Stimulated activated memory B cell treated with anti-CD40 and anti-IgM and Interleukin-4, amounts not matched to agents 10 μg/mL and 1 μg/mL and 100 μg/mL, for 72 hours (primary cell): ENCODE measurements around the gene TMEM117.

Source experiments
- ATAC-seq: fragments of 150-1000 bp; cut with Tn5 transposase; 2 replicates; pipeline ENCODE4 v1.10.0; 2021
- H3K27ac Mint-ChIP-seq: one replicate; pipeline ENCODE4 v1.8.0; 2022; ENCODE audit warnings: mild to moderate bottlenecking, mixed read lengths
- H3K27me3 Mint-ChIP-seq: one replicate; pipeline ENCODE4 v1.8.0; 2022; ENCODE audit warnings: mixed read lengths
- H3K36me3 Mint-ChIP-seq: one replicate; pipeline ENCODE4 v1.8.0; 2022; ENCODE audit warnings: mixed read lengths
- H3K4me1 Mint-ChIP-seq: one replicate; pipeline ENCODE4 v1.8.0; 2022; ENCODE audit warnings: mixed read lengths
- H3K4me3 Mint-ChIP-seq: one replicate; pipeline ENCODE4 v1.8.0; 2022; ENCODE audit warnings: mild to moderate bottlenecking, moderate library complexity, mixed read lengths
- H3K9me3 Mint-ChIP-seq: one replicate; pipeline ENCODE4 v1.8.0; 2022; ENCODE audit warnings: mixed read lengths

The TMEM117 gene

DNA sequence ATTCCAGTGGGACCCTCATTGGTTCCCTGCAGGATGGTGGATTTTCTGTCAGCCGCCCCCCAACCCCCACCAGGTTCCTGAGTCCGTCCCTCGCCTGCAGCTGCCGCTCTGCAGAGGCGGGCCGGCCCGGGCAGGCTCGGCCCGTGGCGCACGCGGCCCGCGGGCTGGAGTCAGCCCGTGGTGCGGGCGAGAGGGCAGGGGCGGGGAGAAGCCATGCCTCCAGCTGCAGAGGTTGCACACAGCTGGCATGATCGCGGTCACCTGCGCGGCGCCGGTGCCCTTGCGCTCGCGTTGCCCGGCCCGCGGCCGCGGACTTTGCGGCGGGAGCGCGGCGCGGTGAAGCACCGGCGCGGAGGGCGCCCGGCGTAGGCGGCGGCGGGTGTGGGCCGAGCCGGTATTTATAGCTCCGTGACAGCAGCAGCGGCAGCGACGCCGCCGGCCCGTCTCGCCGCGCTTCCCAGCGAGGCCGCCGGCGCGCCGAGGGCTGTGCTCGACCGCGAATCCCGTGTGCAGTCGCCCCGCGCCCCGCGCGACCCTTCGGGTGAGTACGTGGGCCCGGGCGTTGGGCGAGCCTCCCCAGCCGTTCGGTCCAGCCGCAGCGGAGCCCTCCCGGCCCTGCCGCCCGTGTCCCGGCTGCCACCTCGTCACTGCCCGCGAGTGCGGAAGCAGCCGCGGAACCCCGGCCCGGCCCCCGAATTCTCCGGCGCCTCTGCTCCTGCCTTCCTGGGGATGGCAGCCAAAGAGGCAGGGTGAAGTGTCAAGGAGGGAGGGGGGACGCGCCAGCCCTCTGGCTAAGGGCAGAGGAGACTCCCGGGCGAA is at the start of gene TMEM117:
TSS of gene TMEM117 (plus strand) at position 426 of the 819 bp plus-strand sequence.
- no peaks in the 10 kb centered on the region for H3K27me3 Mint-ChIP-seq
- no peaks in the 10 kb centered on the region for H3K36me3 Mint-ChIP-seq
- peaks cover 17% of the 10 kb centered on the region for H3K4me1 Mint-ChIP-seq
- no peaks in the 10 kb centered on the region for H3K9me3 Mint-ChIP-seq
- peak within 1 kb of the TSS; percentile 90 for H3K27ac Mint-ChIP-seq
- peak; percentile 87 for ATAC-seq
- H3K4me3 Mint-ChIP-seq, result peak within 1 kb of the TSS; percentile 86

DNA sequence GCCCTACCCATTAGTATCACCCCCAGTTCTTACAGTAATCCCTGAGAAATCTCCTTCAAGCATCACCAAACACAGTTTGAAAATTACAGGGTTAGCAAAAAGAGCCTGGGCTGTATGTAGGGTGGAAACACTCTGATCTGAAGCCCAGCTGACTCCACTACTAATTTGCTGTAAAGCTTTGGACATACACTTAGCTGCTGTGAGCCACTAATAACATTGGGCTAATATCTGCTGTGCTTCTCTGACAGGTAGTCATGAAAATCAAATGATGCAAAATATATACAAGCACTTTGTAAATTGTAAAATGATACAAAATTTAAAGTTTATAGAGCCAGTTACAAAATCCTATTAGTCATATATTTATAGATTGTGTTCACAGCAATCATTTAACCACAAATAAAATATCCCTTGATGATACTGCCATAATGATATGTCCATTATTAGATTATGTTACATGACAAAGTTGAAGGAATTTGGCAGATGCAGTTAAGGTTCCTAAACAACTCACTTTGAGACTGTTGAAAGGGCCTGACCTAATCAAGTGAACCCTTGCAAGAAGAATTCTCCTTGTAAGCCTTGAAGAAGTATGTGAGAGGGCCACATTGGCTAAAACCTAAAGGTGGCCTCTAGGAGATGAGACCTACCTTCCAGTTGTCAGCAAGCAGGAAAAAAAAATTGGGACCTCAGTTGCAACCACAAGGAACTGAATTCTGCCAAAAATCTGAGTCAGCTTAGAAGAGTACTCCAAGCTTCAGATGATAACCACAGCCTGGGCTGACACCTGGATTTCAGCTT is 48.8 kb upstream of the TMEM117 start:
- H3K9me3 Mint-ChIP-seq, result no peaks in the 10 kb centered on the region
- no peak overlapping the region for H3K27ac Mint-ChIP-seq
- ATAC-seq, result no peak
- H3K36me3 Mint-ChIP-seq, result peaks cover 37% of the 10 kb centered on the region
- H3K27me3 Mint-ChIP-seq, result no peaks in the 10 kb centered on the region
- no peak overlapping the region for H3K4me3 Mint-ChIP-seq
- no peaks in the 10 kb centered on the region for H3K4me1 Mint-ChIP-seq

DNA sequence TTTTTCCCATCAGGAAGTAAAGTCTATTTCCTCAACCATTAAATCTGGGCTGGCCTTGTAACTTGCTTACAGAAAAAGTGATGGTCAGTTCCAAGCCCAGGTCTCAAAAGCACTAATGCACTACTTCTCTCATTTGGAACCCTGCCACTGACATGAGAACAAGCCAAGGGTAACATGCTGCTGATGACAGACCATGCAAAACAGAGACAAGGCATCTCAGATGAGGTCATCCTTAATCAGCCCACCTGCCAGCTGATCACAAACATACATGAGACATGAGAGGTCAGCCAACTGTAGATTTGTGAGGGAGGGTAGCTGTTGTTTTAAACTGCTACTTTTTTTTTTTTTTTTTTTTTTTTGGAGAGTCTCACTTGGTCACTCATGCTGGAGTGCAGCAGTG is 45.9 kb upstream of the TMEM117 start:
- H3K27ac Mint-ChIP-seq, result no peak overlapping the region
- H3K4me1 Mint-ChIP-seq, result no peaks in the 10 kb centered on the region
- H3K4me3 Mint-ChIP-seq, result no peak overlapping the region
- peaks cover 32% of the 10 kb centered on the region for H3K36me3 Mint-ChIP-seq
- no peaks in the 10 kb centered on the region for H3K9me3 Mint-ChIP-seq
- no peak for ATAC-seq
- no peaks in the 10 kb centered on the region for H3K27me3 Mint-ChIP-seq

DNA sequence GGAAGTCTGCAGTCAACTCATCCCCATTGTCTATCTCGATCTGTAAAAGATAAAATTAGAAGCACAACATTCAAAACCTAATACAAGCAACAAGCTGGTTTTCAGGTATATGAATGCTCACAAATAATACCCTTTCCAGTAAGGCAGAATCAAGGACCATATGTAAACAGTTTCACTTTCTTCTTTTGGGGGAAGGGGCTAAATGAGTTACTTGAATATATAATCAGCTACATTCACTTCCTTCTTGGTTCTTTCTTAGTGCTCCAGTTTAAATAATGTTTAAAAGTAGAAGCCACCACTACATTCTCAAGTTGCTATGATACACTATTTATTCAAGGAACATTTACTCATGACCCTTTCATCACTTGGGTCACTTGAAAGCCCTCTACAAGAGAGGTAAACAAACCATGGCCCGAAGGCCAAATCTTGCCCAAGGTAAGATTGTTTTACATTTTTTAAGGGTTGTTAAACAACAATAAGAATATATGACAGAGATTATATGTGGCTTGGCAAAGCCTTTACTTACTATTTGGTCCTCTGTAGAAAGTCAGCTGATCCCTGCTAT is 40.1 kb upstream of the TMEM117 start:
- Mint-ChIP-seq H3K4me3 (no peak overlapping the region), H3K27ac (no peak overlapping the region), H3K4me1 (no peaks in the 10 kb centered on the region), H3K9me3 (no peaks in the 10 kb centered on the region), H3K36me3 (peaks cover 38% of the 10 kb centered on the region), H3K27me3 (no peaks in the 10 kb centered on the region)
- ATAC-seq, result no peak

DNA sequence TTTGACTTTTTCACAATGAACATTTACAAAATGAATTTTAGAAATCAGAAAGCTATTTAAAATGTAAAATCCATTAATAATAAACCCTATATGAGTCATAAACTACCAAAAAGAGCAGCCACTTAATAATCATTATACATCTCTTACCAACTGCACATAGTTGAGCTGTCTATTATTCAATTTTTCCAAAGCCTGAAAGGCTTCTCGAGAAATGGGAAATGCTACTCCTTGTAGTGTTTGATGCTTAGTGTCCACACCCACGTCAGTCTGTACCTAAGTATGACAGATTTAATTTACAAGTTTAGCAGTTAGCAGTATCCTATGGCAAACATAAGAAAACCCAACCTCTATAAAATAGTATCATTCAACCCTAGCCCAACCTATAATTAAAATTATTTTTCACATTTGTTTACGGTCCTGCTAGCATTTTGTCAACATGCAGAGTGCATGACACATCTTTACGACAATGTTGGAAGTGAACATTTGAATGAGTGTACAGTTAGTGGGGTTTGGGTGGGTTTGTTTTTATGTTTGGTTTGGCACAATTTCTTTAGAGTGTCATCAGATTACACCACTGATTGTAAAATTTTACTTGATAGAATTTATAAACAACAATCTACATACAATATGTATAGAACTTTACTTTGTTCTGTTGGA is 38.2 kb upstream of the TMEM117 start:
- peaks cover 35% of the 10 kb centered on the region for H3K36me3 Mint-ChIP-seq
- no peaks in the 10 kb centered on the region for H3K4me1 Mint-ChIP-seq
- no peaks in the 10 kb centered on the region for H3K9me3 Mint-ChIP-seq
- H3K27ac Mint-ChIP-seq, result no peak overlapping the region
- no peaks in the 10 kb centered on the region for H3K27me3 Mint-ChIP-seq
- no peak for ATAC-seq
- H3K4me3 Mint-ChIP-seq, result no peak overlapping the region

DNA sequence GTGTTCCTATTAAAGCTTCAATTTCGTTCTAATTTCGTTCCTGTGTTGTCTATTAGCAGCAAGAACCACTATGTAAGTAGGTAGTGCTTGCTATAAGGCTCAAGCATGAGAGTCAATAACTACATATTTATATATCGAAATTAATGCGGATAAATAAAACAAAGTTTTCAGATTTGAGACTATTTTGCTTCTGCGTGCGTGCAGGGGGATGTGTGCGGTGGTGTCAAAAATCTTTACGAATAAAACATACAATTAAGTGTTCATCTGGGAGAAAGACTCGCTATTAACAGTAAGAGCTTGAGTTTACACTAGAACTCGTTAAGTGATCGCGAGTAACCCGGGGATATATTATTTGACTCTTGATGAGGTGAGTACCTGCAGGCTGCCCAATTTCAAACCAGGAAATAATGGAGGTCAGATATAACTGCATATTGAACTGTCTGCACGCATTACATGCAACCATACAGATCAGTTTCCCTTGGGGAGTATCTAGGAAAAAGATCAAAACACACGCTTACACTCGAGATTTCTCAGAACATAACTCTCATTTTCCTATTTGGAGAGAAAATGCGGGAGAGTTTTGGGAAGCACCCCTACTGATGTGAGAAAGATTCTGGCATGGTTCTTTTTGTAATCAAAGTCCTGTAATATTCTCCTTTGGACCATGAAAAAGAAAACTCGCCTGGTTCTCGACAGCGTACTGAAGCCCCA is 30.6 kb upstream of the TMEM117 start:
- Mint-ChIP-seq H3K4me3 (peak overlapping the region; percentile 96), H3K27ac (peak overlapping the region; percentile 97), H3K4me1 (peaks cover 20% of the 10 kb centered on the region), H3K9me3 (no peaks in the 10 kb centered on the region), H3K27me3 (no peaks in the 10 kb centered on the region), H3K36me3 (peaks cover 14% of the 10 kb centered on the region)
- no peak for ATAC-seq

DNA sequence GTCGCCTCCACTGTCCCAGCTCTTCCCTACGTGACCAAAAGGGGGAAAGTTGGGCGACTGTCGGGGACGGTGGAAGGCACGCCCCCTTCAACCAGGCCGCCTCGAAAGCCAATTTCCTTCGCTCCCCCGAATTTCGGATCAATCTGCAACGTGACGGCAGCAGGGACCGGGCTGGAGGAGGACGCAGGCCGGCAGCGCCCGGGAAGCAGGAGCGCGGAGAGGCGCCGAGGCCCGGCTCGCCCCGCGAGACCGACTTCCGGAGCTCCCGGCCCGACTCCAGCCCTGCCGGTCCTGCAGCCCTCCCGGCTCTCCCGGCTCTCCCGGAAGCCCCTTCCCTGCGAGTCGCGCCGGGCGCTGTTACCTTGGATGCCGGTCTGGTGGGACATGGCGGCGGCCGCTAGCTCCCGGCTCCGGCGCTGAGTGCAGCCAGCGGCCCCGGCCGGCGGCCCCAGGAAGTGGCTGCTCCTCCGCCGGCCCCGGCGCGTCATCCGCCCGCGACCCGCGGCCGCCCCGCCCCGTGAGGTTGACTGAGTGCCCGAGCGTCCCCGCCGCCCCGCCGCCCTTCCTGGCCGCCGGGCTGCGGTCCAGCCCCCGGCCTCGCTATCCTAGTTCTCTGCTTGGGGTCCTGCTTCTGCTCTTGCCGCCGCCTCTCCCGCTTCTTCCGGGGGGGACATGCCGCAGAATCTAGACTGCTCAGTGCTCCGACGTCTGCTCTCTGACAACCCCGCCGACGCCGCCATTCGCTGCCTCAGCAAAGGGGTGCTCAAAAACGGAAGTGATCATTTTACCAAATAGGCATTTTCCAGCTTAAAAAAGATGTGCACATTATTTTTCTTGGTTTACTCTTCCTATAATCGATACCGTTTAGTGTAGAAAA is 29.8 kb upstream of the TMEM117 start, which contains the start of gene TWF1:
TSS of gene TWF1 (minus strand) at position 458 of the 877 bp plus-strand sequence. CDS start at position 386, 72 bp downstream.
- no peaks in the 10 kb centered on the region for H3K9me3 Mint-ChIP-seq
- H3K4me3 Mint-ChIP-seq, result peak within 1 kb of the TSS; percentile 96
- H3K4me1 Mint-ChIP-seq, result peaks cover 20% of the 10 kb centered on the region
- no peaks in the 10 kb centered on the region for H3K27me3 Mint-ChIP-seq
- peak; percentile 99 for ATAC-seq
- H3K36me3 Mint-ChIP-seq, result peaks cover 6% of the 10 kb centered on the region
- peak within 1 kb of the TSS; percentile 97 for H3K27ac Mint-ChIP-seq

DNA sequence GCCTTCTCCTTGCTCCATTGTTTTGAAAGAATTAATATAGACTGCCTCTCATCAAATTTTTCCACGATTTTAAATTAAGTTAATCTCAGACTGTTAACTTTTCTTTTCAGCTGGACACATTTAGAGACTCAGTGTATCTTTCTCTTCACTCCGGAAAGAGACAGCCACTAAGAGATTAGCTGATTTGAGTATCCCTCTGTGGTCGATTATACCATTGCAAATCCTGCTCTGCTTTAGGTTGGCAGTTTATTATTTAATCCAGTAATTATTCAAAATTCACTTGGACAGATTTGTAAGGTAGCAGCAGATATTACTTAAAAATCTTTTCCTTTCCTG is 29.2 kb upstream of the TMEM117 start:
- Mint-ChIP-seq H3K36me3 (peaks cover 5% of the 10 kb centered on the region), H3K4me3 (peak overlapping the region; percentile 96)

DNA sequence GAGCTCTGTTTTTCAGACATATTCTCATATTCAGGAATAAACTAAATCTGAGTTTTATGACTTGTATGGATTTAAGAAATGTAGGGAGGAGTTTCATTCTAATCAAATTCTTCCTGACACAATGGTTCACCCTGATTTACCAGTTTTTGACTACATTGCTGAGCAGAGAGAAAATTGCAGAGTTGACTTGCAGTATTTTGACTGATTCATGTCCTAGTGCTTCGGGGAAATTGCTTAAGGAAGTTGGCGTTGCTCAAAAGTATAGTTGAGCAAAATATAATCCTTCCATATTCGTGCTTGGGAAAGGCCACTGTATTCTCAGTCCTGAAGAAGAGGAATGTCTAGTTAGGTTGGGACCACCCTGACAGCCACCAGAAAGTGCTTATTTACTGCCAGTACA is 28.5 kb upstream of the TMEM117 start:
- Mint-ChIP-seq H3K4me3 (no peak overlapping the region), H3K27me3 (no peaks in the 10 kb centered on the region), H3K36me3 (peaks cover 5% of the 10 kb centered on the region), H3K4me1 (peaks cover 20% of the 10 kb centered on the region), H3K9me3 (no peaks in the 10 kb centered on the region), H3K27ac (peak overlapping the region; percentile 97)
- ATAC-seq, result no peak

More for the DNA sequence above, 29.2 kb upstream of the TMEM117 start:
- peaks cover 20% of the 10 kb centered on the region for H3K4me1 Mint-ChIP-seq
- no peaks in the 10 kb centered on the region for H3K27me3 Mint-ChIP-seq
- no peak for ATAC-seq
- peak overlapping the region; percentile 97 for H3K27ac Mint-ChIP-seq
- no peaks in the 10 kb centered on the region for H3K9me3 Mint-ChIP-seq

DNA sequence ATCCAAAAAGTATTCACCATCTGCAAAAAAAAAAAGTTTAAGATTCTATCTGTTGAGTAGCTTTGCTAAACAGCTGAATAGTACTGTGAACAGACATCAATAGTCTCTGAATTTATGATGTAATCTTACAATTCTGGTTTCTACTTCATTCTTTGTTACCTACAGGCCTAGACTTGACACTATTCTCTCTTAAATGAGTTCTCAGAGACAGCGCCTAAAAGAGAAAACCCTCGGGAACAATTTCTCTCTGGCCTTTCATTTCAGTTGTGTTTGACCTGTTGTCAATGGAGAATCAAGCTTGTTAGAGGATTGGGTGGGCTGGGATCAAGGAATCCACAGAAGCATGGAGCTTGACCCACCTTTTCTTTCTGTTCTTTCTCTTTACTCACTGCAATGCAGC is 23.8 kb upstream of the TMEM117 start:
- Mint-ChIP-seq H3K36me3 (no peaks in the 10 kb centered on the region), H3K9me3 (no peaks in the 10 kb centered on the region), H3K4me1 (peaks cover 2% of the 10 kb centered on the region), H3K27ac (no peak overlapping the region), H3K4me3 (no peak overlapping the region), H3K27me3 (no peaks in the 10 kb centered on the region)
- no peak for ATAC-seq

DNA sequence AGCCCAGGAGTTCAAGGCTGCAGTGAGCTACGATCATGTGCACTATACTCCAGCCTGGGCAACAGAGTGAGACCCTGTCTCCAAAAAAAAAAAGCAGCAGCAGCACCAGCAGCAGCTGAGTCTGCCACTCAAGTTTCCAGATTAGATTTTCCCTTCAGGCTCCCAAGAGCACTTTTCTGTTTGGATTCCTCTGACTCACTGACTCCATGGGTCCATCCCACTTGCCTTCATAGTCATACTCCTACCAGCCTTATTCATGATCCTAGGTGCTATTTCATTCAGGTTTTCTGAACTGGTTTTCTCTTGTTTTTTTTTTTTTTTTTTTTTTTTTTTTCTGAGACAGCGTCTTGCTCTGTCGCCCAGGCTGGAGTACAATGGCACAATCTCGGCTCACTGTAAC is 23.0 kb upstream of the TMEM117 start:
- no peaks in the 10 kb centered on the region for H3K36me3 Mint-ChIP-seq
- H3K4me1 Mint-ChIP-seq, result no peaks in the 10 kb centered on the region
- no peak overlapping the region for H3K27ac Mint-ChIP-seq
- H3K27me3 Mint-ChIP-seq, result no peaks in the 10 kb centered on the region
- no peaks in the 10 kb centered on the region for H3K9me3 Mint-ChIP-seq
- no peak for ATAC-seq
- H3K4me3 Mint-ChIP-seq, result no peak overlapping the region

DNA sequence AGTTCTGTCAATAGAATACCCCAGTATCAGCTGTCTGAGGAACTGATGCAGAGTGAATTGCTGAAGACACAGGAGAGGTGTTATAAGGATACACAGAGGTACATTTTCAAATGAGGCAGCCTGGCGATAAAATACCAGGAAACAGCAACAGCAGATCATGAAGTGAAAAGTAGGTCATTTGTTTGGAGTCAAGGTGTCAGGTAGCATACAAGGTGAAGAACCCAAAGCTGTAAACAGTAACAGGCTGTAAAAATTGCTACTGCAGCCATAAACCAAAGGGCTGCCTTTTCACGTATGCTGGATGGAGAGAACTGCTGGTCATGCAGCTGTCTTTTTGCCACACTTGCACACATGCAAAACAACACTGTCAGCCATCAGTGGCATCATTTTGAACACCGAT is 20.5 kb upstream of the TMEM117 start:
- ATAC-seq, result no peak
- Mint-ChIP-seq H3K4me3 (no peak overlapping the region), H3K36me3 (no peaks in the 10 kb centered on the region), H3K4me1 (no peaks in the 10 kb centered on the region), H3K27me3 (peaks cover 9% of the 10 kb centered on the region), H3K27ac (no peak overlapping the region), H3K9me3 (no peaks in the 10 kb centered on the region)

DNA sequence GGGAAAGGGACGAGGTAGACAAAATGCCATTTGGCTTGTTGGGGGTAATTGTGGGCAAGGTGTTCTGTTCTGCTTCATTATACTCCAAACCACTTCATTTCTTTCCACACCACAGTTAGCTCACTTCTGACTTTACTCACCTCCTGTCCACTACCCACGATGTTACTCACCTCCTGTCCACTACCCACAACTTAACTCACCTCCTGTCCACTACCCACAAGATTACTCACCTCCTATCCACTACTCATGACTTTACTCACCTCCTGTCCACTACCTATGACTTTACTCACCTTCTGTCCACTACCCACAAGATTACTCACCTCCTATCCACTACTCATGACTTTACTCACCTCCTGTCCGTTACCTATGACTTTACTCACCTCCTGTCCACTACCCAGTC is 19.7 kb upstream of the TMEM117 start:
- no peak for ATAC-seq
- H3K27ac Mint-ChIP-seq, result no peak overlapping the region
- H3K27me3 Mint-ChIP-seq, result peaks cover 9% of the 10 kb centered on the region
- H3K4me3 Mint-ChIP-seq, result no peak overlapping the region
- H3K36me3 Mint-ChIP-seq, result no peaks in the 10 kb centered on the region
- H3K4me1 Mint-ChIP-seq, result no peaks in the 10 kb centered on the region
- no peaks in the 10 kb centered on the region for H3K9me3 Mint-ChIP-seq

DNA sequence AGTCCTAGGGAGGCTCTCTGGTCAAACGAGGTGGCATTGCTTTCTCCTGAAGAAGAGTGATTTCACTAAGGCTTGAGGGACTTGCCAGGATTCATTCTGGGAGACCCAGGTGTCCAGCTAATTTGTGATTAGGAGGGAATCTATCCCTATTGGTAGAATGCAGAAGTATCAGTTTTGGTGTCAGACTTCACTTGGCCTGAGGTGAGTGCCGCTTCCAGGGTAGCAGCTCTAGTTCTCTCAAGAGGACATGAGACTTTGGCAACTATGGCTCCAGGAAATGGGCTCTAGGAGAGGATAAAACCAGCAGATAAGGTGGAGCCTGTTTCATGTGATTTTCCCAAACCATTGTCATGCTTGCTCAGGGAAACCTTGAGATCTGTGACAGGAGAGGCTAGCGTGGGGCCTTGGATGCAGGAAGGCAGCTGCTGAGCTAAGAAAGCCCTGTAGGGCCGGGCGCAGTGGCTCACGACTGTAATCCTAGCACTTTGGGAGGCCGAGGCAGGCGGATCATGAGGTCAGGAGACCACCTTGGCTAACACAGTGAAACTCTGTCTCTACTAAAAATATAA is 11.6 kb upstream of the TMEM117 start:
- H3K4me3 Mint-ChIP-seq, result no peak overlapping the region
- no peak overlapping the region for H3K27ac Mint-ChIP-seq
- H3K27me3 Mint-ChIP-seq, result peaks cover 7% of the 10 kb centered on the region
- H3K4me1 Mint-ChIP-seq, result no peaks in the 10 kb centered on the region
- no peaks in the 10 kb centered on the region for H3K9me3 Mint-ChIP-seq
- no peaks in the 10 kb centered on the region for H3K36me3 Mint-ChIP-seq
- ATAC-seq, result no peak
